Spleen (tissue), 13 donors: Measurements from ENCODE around the gene ITGB6. TPM values are rescaled to one million over a fixed set of nuclear protein-coding genes. Genes with fewer than 3 reads are reported as not detected.

Experiments used
- DNase-seq: peaks from one replicate; pipeline ENCODE4 v3.0.0-alpha.2; 2020
- H3K27ac ChIP-seq, 8 donors: fragments of 200-600 bp; sonication (generic) in 7 of 8; 1 replicate in 4 of 8; 2 replicates in 4 of 8; pipeline versions ENCODE4 v1.5.0 to v1.8.0; 2016 to 2021; ENCODE audit warnings: inconsistent platforms in 4 of 8, mild to moderate bottlenecking in 4 of 8, moderate library complexity in 1 of 8
- H3K27me3 ChIP-seq, 7 donors: fragments of 200-600 bp; sonication (generic) in 6 of 7; replicated peaks in 1 of 7; 1 replicate in 4 of 7; 2 replicates in 3 of 7; pipeline versions ENCODE4 v1.5.0 to v1.8.0; 2016 to 2021; ENCODE audit warnings: inconsistent platforms in 3 of 7, mild to moderate bottlenecking in 1 of 7
- H3K36me3 ChIP-seq, 6 donors: fragments of 200-600 bp; sonication (generic) in 5 of 6; 1 replicate in 4 of 6; 2 replicates in 2 of 6; pipeline versions ENCODE4 v1.5.0 to v1.8.0; 2016 to 2021; ENCODE audit warnings: inconsistent platforms in 2 of 6
- H3K4me1 ChIP-seq, 6 donors: fragments of 200-600 bp; sonication (generic) in 5 of 6; 1 replicate in 3 of 6; 2 replicates in 3 of 6; pipeline versions ENCODE4 v1.5.0 to v1.8.0; 2016 to 2021; ENCODE audit warnings: inconsistent platforms in 3 of 6
- H3K4me3 ChIP-seq, 8 donors: fragments of 200-600 bp; sonication (generic) in 7 of 8; 1 replicate in 4 of 8; 2 replicates in 4 of 8; pipeline versions ENCODE4 v1.5.0 to v1.8.0; 2016 to 2021; ENCODE audit warnings: inconsistent platforms in 4 of 8, mild to moderate bottlenecking in 4 of 8, moderate library complexity in 2 of 8
- H3K9me3 ChIP-seq, 8 donors: fragments of 200-600 bp; sonication (generic) in 7 of 8; 1 replicate in 4 of 8; 2 replicates in 4 of 8; pipeline versions ENCODE4 v1.5.0 to v1.8.0; 2016 to 2021; ENCODE audit warnings: inconsistent platforms in 4 of 8
- CTCF ChIP-seq, 11 experiments: fragments of 200-600 bp in 7 of 11; fragments of 450-650 bp in 4 of 11; sonication (generic) in 4 of 11; IDR thresholded peaks in 8 of 11; conservative IDR thresholded peaks in 3 of 11; 1 replicate in 7 of 11; 2 replicates in 4 of 11; pipeline versions ENCODE4 v1.4.0 to v1.8.0; 2016 to 2021; ENCODE audit warnings: antibody characterized with exemption in 11 of 11, inconsistent platforms in 4 of 11, mild to moderate bottlenecking in 1 of 11
- POLR2A ChIP-seq, 3 donors: fragments of 450-650 bp; IDR thresholded peaks; one replicate each; pipeline ENCODE4 v1.5.1; 2017; ENCODE audit warnings: antibody characterized with exemption in 3 of 3, mild to moderate bottlenecking in 1 of 3
- POLR2AphosphoS5 ChIP-seq, 3 donors: sonication (generic); formaldehyde crosslinking; IDR thresholded peaks; one replicate each; pipeline ENCODE4 v1.5.1; 2017; ENCODE audit warnings: antibody characterized with exemption in 3 of 3
- WGBS, 5 donors: extraction: QIAGEN DNeasy Blood & Tissue Kit in 3 of 5; methylation state at CpG; one replicate each; pipeline versions ENCODE4 v1.1.5 to v1.1.7; 2013 to 2018; 5-methylcytosine and 5-hydroxymethylcytosine counted together
- intact Hi-C: fragments of 100-400 bp; cut with DNase I; formaldehyde crosslinking; loops from one replicate; pipeline ENCODE4 v1.15.0; 2023; ENCODE audit warnings: low total_unique reads
- long read RNA-seq, 2 donors: transcript quantifications; one replicate each; lab custom pipeline, GENCODE V29; 2026
- polyA plus RNA-seq, 3 donors: library from polyadenylated mRNA; stranded (reverse); fragments of 200-250 nt; gene quantifications; one replicate each; pipeline ENCODE4 v1.2.1, GENCODE V29; 2013
- total RNA-seq, 7 donors: library from RNA; depleted of rRNA in 3 of 7; stranded (reverse); fragments of >200 nt in 3 of 7; fragmentation: NEBNext Ultra II Directional in 4 of 7; extraction: Animal tissue kit (Norgen Biotek cat#: 25700) in 4 of 7; gene quantifications; one replicate each; pipeline versions ENCODE4 v1.1.0 to v1.2.1, GENCODE V29; 2016 to 2021
- donor health status: healthy with polysubstance abuse.
- donor health status: DM: no; HTN: no; CAD: no; lungs with moderate emphysema.
- donor health status: DM: no; HTN: no; CAD: no.
- donor health status: Bipolar disorder and iron deficiency.
- donor health status: healthy.
- donor health status: DM: no; HTN: no; CAD: no.
- donor health status: DM: yes; HTN: yes; CAD: no.

Gene ITGB6
- total RNA-seq (not detected), polyA plus RNA-seq (under 1 TPM in 1 of 3 donors, not detected in 2; 0.02 TPM)
- long read RNA-seq, donor 1 = 0 reads
- long read RNA-seq, donor 2 = 0 reads

- Histone ChIP-seq H3K4me1 (no peaks in the 10 kb centered on the region), H3K4me3 (no peak within 1 kb of the TSS), H3K9me3 (no peaks in the 10 kb centered on the region), H3K27ac (no peak within 1 kb of the TSS), H3K36me3 (no peaks in the 10 kb centered on the region), H3K27me3 (no peaks in the 10 kb centered on the region)
- intact Hi-C loops = no loop called here
- no peak for DNase-seq
- TF ChIP-seq POLR2AphosphoS5 (IDR thresholded peaks at IDR 0.05) = no peak
- no peak for TF ChIP-seq CTCF (IDR thresholded peaks at IDR 0.05 in 8 of 11, conservative IDR thresholded peaks at IDR 0.05 in 3 of 11)
- TF ChIP-seq POLR2A (IDR thresholded peaks at IDR 0.05) = no peak
- 88 to 93% (median 90%) methylated on average over 9 of the region's 9 CpGs for WGBS, 5 donors
These were observed at the start of gene ITGB6 for GRCh38 chr2:160199683-160200389. Gene ITGB6, minus strand, starts transcription at chr2:160200272. Its CDS starts 209 bp downstream, at chr2:160200063.

- no peak for DNase-seq
- H3K9me3 ChIP-seq = no peaks in the 10 kb centered on the region
- 89 to 91% (median 90%) methylated on average over 6 of the region's 6 CpGs for WGBS, 5 donors
- H3K4me1 ChIP-seq = peaks cover 0 to 5% (median 2%) of the 10 kb centered on the region in 6 donors
- H3K4me3 ChIP-seq = no peak overlapping the region
- TF ChIP-seq POLR2A (IDR thresholded peaks at IDR 0.05) = no peak
- TF ChIP-seq CTCF (IDR thresholded peaks at IDR 0.05 in 8 of 11, conservative IDR thresholded peaks at IDR 0.05 in 3 of 11) = no peak
- no peak for TF ChIP-seq POLR2AphosphoS5 (IDR thresholded peaks at IDR 0.05)
- H3K27ac ChIP-seq = no peak overlapping the region
- intact Hi-C loops = loop anchor here (10.0 kb wide), 1 partner anchor 747 kb away; no protein-coding TSS in a partner anchor
- no peaks in the 10 kb centered on the region for H3K36me3 ChIP-seq
- no peaks in the 10 kb centered on the region for H3K27me3 ChIP-seq
These were observed 47.4 kb upstream of the ITGB6 start for GRCh38 chr2:160247296-160248035.

- Histone ChIP-seq H3K36me3 (no peaks in the 10 kb centered on the region), H3K9me3 (no peaks in the 10 kb centered on the region), H3K4me3 (no peak overlapping the region), H3K27ac (no peak overlapping the region), H3K27me3 (no peaks in the 10 kb centered on the region), H3K4me1 (peaks cover 0 to 10% (median 0%) of the 10 kb centered on the region in 6 donors)
- TF ChIP-seq POLR2A (IDR thresholded peaks at IDR 0.05) (no peak), CTCF (IDR thresholded peaks at IDR 0.05 in 8 of 11, conservative IDR thresholded peaks at IDR 0.05 in 3 of 11) (no peak), POLR2AphosphoS5 (IDR thresholded peaks at IDR 0.05) (no peak)
- intact Hi-C loops = loop anchor here (10.0 kb wide), 1 partner anchor 748 kb away; no protein-coding TSS in a partner anchor
- no peak for DNase-seq
- whole genome bisulfite sequencing, 5 donors = 85 to 93% (median 88%) methylated on average over 2 of the region's 2 CpGs
These were observed 46.3 kb upstream of the ITGB6 start for GRCh38 chr2:160246356-160246755.
